GM23338 (cell line): ENCODE data around the gene FBLIM1. TPM values are rescaled to one million over a fixed set of nuclear protein-coding genes. Genes with fewer than 3 reads are reported as not detected.

ENCODE experiments used
- ATAC-seq: fragments of 200-7000 bp; cut with Tn5 transposase; 3 replicates; pipeline ENCODE4 v1.9.1; 2020
- DNase-seq: peaks from one replicate; pipeline ENCODE4 v3.0.0-alpha.2; 2015; ENCODE audit warnings: low spot score
- H2AFZ ChIP-seq: fragments of 200-600 bp; sonication (generic); 2 replicates; pipeline ENCODE4 v1.8.0; 2016; ENCODE audit warnings: antibody characterized with exemption, mild to moderate bottlenecking, moderate library complexity
- H3F3A ChIP-seq: fragments of 200-600 bp; sonication (generic); replicated peaks from 2 replicates; pipeline ENCODE4 v1.8.0; 2017; ENCODE audit warnings: antibody characterized with exemption, mixed run types, low read depth
- H3K27ac ChIP-seq: fragments of 200-600 bp; sonication (generic); 2 replicates; pipeline ENCODE4 v1.6.1; 2016; ENCODE audit warnings: low read depth
- H3K27me3 ChIP-seq: fragments of 200-600 bp; sonication (generic); 2 replicates; pipeline ENCODE4 v1.8.0; 2016; ENCODE audit warnings: mild to moderate bottlenecking, mixed run types, moderate library complexity; ENCODE audit not compliant: insufficient read depth
- H3K36me3 ChIP-seq: fragments of 200-600 bp; sonication (generic); 2 replicates; pipeline ENCODE4 v1.8.0; 2016; ENCODE audit warnings: mild to moderate bottlenecking; ENCODE audit not compliant: insufficient read depth
- H3K4me1 ChIP-seq: fragments of 200-600 bp; sonication (generic); 2 replicates; pipeline ENCODE4 v1.8.0; 2016; ENCODE audit warnings: mild to moderate bottlenecking, moderate library complexity; ENCODE audit not compliant: insufficient read depth
- H3K4me2 ChIP-seq: fragments of 200-600 bp; sonication (generic); 2 replicates; pipeline ENCODE4 v1.7.1; 2017; ENCODE audit warnings: mixed run types
- H3K4me3 ChIP-seq: fragments of 200-600 bp; sonication (generic); 2 replicates; pipeline ENCODE4 v1.6.1; 2016; ENCODE audit warnings: mixed run types
- H3K79me2 ChIP-seq: fragments of 200-600 bp; sonication (generic); replicated peaks from 2 replicates; pipeline ENCODE4 v1.8.0; 2017; ENCODE audit warnings: mild to moderate bottlenecking; ENCODE audit not compliant: insufficient read depth
- H3K9me2 ChIP-seq: fragments of 200-600 bp; sonication (generic); 2 replicates; pipeline ENCODE4 v1.8.0; 2017; ENCODE audit not compliant: insufficient read depth
- H4K20me1 ChIP-seq: fragments of 200-600 bp; sonication (generic); replicated peaks from 2 replicates; pipeline ENCODE4 v1.8.0; 2017; ENCODE audit warnings: mild to moderate bottlenecking; ENCODE audit not compliant: insufficient read depth
- H3K27ac Mint-ChIP-seq: 2 replicates; pipeline ENCODE4 v1.8.0; 2020; ENCODE audit warnings: inconsistent platforms, mild to moderate bottlenecking, moderate library complexity, mixed read lengths
- H3K27me3 Mint-ChIP-seq: 3 replicates; pipeline ENCODE4 v1.8.0; 2022; ENCODE audit warnings: low read depth, mild to moderate bottlenecking, moderate library complexity, mixed read lengths, inconsistent platforms; ENCODE audit not compliant: insufficient read depth, poor library complexity
- H3K36me3 Mint-ChIP-seq: 3 replicates; pipeline ENCODE4 v1.8.0; 2021; ENCODE audit warnings: low read depth, mild to moderate bottlenecking, inconsistent platforms, moderate library complexity, mixed read lengths
- H3K4me1 Mint-ChIP-seq: 3 replicates; pipeline ENCODE4 v1.8.0; 2020; ENCODE audit warnings: mild to moderate bottlenecking, inconsistent platforms, mixed read lengths
- H3K4me3 Mint-ChIP-seq: 3 replicates; pipeline ENCODE4 v1.8.0; 2021; ENCODE audit warnings: moderate library complexity, mild to moderate bottlenecking, inconsistent platforms, mixed read lengths
- H3K9me3 Mint-ChIP-seq: 3 replicates; pipeline ENCODE4 v1.8.0; 2020; ENCODE audit warnings: moderate library complexity, mild to moderate bottlenecking, inconsistent platforms, mixed read lengths
- CREB1 ChIP-seq: fragments of 250-450 bp; sonication (Bioruptor Pico); IDR thresholded peaks from 2 replicates; pipeline ENCODE4 v1.5.0; 2020; ENCODE audit warnings: low read depth, mild to moderate bottlenecking, moderate library complexity
- ETS1 ChIP-seq: IDR thresholded peaks from 2 replicates; pipeline ENCODE4 v1.6.1; 2016; ENCODE audit warnings: antibody characterized with exemption
- EZH2 ChIP-seq: fragments of 200-600 bp; sonication (generic); IDR thresholded peaks from one replicate; pipeline ENCODE4 v1.8.0; 2017; ENCODE audit warnings: antibody characterized with exemption, mild to moderate bottlenecking, low read depth; ENCODE audit not compliant: unreplicated experiment
- EZH2phosphoT487 ChIP-seq: fragments of 200-600 bp; sonication (generic); IDR thresholded peaks from one replicate; pipeline ENCODE4 v1.8.1; 2018; ENCODE audit warnings: antibody characterized with exemption; ENCODE audit not compliant: unreplicated experiment
- JUNB ChIP-seq: IDR thresholded peaks from one replicate; pipeline ENCODE4 v1.6.1; 2016; ENCODE audit warnings: antibody characterized with exemption; ENCODE audit not compliant: unreplicated experiment
- NANOG ChIP-seq: IDR thresholded peaks from 2 replicates; pipeline ENCODE4 v1.6.1; 2016; ENCODE audit warnings: antibody characterized with exemption, borderline replicate concordance
- POLR2AphosphoS5 ChIP-seq: IDR thresholded peaks from 2 replicates; pipeline ENCODE4 v1.6.1; 2016; ENCODE audit warnings: antibody characterized with exemption, low read depth
- REST ChIP-seq: IDR thresholded peaks from one replicate; pipeline ENCODE4 v1.6.1; 2018; ENCODE audit warnings: antibody characterized with exemption; ENCODE audit not compliant: unreplicated experiment
- STAT1 ChIP-seq: IDR thresholded peaks from one replicate; pipeline ENCODE4 v1.6.1; 2016; ENCODE audit warnings: antibody characterized with exemption; ENCODE audit not compliant: unreplicated experiment
- ZNF114 ChIP-seq: fragments of 250-450 bp; sonication (Bioruptor Pico); IDR thresholded peaks from 2 replicates; pipeline ENCODE4 v1.5.0; 2020; ENCODE audit warnings: mild to moderate bottlenecking, moderate library complexity
- ZNF331 ChIP-seq: fragments of 250-450 bp; sonication (Bioruptor Pico); IDR thresholded peaks from 2 replicates; pipeline ENCODE4 v1.5.0; 2020; ENCODE audit warnings: low read depth, mild to moderate bottlenecking, moderate library complexity
- ZNF462 ChIP-seq: fragments of 250-450 bp; sonication (Bioruptor Pico); IDR thresholded peaks from 2 replicates; pipeline ENCODE4 v1.5.0; 2020; ENCODE audit warnings: mild to moderate bottlenecking, moderate library complexity
- polyA plus RNA-seq: library from polyadenylated mRNA; unstranded; fragments of >200 nt; fragmentation: Nextera tagmentation; extraction: Ambion mirVana; gene quantifications from 2 replicates; pipeline ENCODE4 v1.2.1, GENCODE V29; 2016
- total RNA-seq: library from RNA; depleted of rRNA; stranded (reverse); fragments of >200 nt; shearing (Covaris generic); gene quantifications from 2 replicates; pipeline ENCODE4 v1.2.3, GENCODE V29; 2014

FBLIM1 gene
- total and polyA plus RNA-seq, 2 experiments from 2014 or later: 41.7 to 81.7 TPM

- no peaks in the 10 kb centered on the region; the same call in 2 of the 3 replicates for H3K9me3 Mint-ChIP-seq
- Histone ChIP-seq H3K79me2 (peaks cover 7% of the 10 kb centered on the region; the same call in 1 of the 2 replicates), H2AFZ (peak overlapping the region; percentile 15; the same call in 1 of the 2 replicates), H3K4me3 (peak overlapping the region; percentile 86), H3K4me2 (peak overlapping the region; percentile 80), H3K9me2 (no peaks in the 10 kb centered on the region), H4K20me1 (no peaks in the 10 kb centered on the region), H3K36me3 (no peaks in the 10 kb centered on the region), H3K4me1 (peaks cover 4% of the 10 kb centered on the region; the same call in 1 of the 2 replicates), H3K27me3 (peaks cover 8% of the 10 kb centered on the region; the same call in 1 of the 2 replicates), H3K27ac (peak overlapping the region; percentile 100), H3F3A (peaks cover 9% of the 10 kb centered on the region; the same call in 1 of the 2 replicates)
- peaks cover 12% of the 10 kb centered on the region for H3K36me3 Mint-ChIP-seq
- peaks cover 23% of the 10 kb centered on the region for H3K4me1 Mint-ChIP-seq
- H3K27ac Mint-ChIP-seq: peak overlapping the region; percentile 99
- peaks cover 27% of the 10 kb centered on the region for H3K27me3 Mint-ChIP-seq
- TF ChIP-seq ZNF331 (CRISPR knock-in tag) (no peak), NANOG (no peak), ZNF114 (no peak), JUNB (no peak), CREB1 (CRISPR knock-in tag) (0 out of 2 replicates have a peak, but pooled peaks have one; percentile 21), POLR2AphosphoS5 (peak; percentile 63), EZH2phosphoT487 (no peak), ETS1 (no peak), STAT1 (no peak), EZH2 (no peak), REST (no peak), ZNF462 (no peak)
- peak; percentile 96 for DNase-seq
- peak; percentile 36 for ATAC-seq
- H3K4me3 Mint-ChIP-seq: peak overlapping the region; percentile 92
Measured at GRCh38 chr1:15835741-15836510, 77.3 kb downstream of the FBLIM1 start.
